ENCODE measurements around the gene CCDC92.

- no peak for TF ChIP-seq EZH2 (IDR thresholded peaks at IDR 0.05)
- TF ChIP-seq POLR2AphosphoS5 (IDR thresholded peaks at IDR 0.05; ENCODE audit: borderline replicate concordance, low read depth, low read length) = no peak
- no peak for TF ChIP-seq FOXP2 (optimal IDR thresholded peaks at IDR 0.05; ENCODE audit: control extremely low read depth, extremely low read length, insufficient read depth)
Measured at GRCh38 chr12:124015494-124016461, 43.1 kb upstream of the CCDC92 start.

Data from SK-N-MC (cell line).